WTC11 (cell line): ENCODE measurements around the gene EXPH5.

Experiments used
- FOXJ3 ChIP-seq: sonication (generic); formaldehyde crosslinking; IDR thresholded peaks from 2 replicates; pipeline ENCODE4 v1.9.0; 2021; ENCODE audit warnings: missing genetic modification reagents, mild to moderate bottlenecking, borderline replicate concordance
- JUN ChIP-seq: sonication (generic); formaldehyde crosslinking; IDR thresholded peaks from 2 replicates; pipeline ENCODE4 v1.8.0; 2023; ENCODE audit warnings: mild to moderate bottlenecking, missing genetic modification reagents
- KAT7 ChIP-seq: sonication (generic); formaldehyde crosslinking; IDR thresholded peaks from 2 replicates; pipeline ENCODE4 v1.8.1; 2023; ENCODE audit warnings: missing genetic modification reagents, mild to moderate bottlenecking, borderline replicate concordance
- TEAD4 ChIP-seq: sonication (generic); formaldehyde crosslinking; IDR thresholded peaks from 2 replicates; pipeline ENCODE4 v1.8.0; 2022; ENCODE audit warnings: mild to moderate bottlenecking, missing genetic modification reagents
- ZBTB21 ChIP-seq: sonication (generic); formaldehyde crosslinking; IDR thresholded peaks from 2 replicates; pipeline ENCODE4 v1.8.1; 2023; ENCODE audit warnings: mild to moderate bottlenecking, missing genetic modification reagents, borderline replicate concordance
- ZNF121 ChIP-seq: sonication (generic); formaldehyde crosslinking; IDR thresholded peaks from 2 replicates; pipeline ENCODE4 v1.8.0; 2023; ENCODE audit warnings: missing genetic modification reagents
- ZNF396 ChIP-seq: fragments of 250-450 bp; sonication (Bioruptor Pico); IDR thresholded peaks from 2 replicates; pipeline ENCODE4 v1.8.0; 2021; ENCODE audit warnings: mild to moderate bottlenecking, moderate library complexity, borderline replicate concordance
- TF ChIP-seq, protein P1 (sequence below): fragments of 200-600 bp; IDR thresholded peaks from 2 replicates; pipeline ENCODE4 v1.8.0; 2022; ENCODE audit warnings: antibody characterized with exemption
- TF ChIP-seq, protein P2 (sequence below): sonication (generic); formaldehyde crosslinking; IDR thresholded peaks from 2 replicates; pipeline ENCODE4 v1.8.0; 2022; ENCODE audit warnings: mild to moderate bottlenecking, missing genetic modification reagents
- TF ChIP-seq, protein P3 (sequence below): fragments of 250-450 bp; sonication (Bioruptor Pico); IDR thresholded peaks from 2 replicates; pipeline ENCODE4 v1.9.0; 2021; ENCODE audit warnings: mild to moderate bottlenecking, borderline replicate concordance
- TF ChIP-seq, protein P4 (sequence below): sonication (generic); formaldehyde crosslinking; IDR thresholded peaks from 2 replicates; pipeline ENCODE4 v1.8.0; 2022; ENCODE audit warnings: missing genetic modification reagents
- TF ChIP-seq, protein P5 (sequence below): sonication (generic); formaldehyde crosslinking; conservative IDR thresholded peaks from 2 replicates; pipeline ENCODE4 v1.8.1; 2022; ENCODE audit warnings: mild to moderate bottlenecking, missing genetic modification reagents
- TF ChIP-seq, protein P6 (sequence below): sonication (generic); formaldehyde crosslinking; IDR thresholded peaks from 2 replicates; pipeline ENCODE4 v1.8.1; 2022; ENCODE audit warnings: low read depth, missing genetic modification reagents, borderline replicate concordance
- TF ChIP-seq, protein P7 (sequence below): sonication (generic); formaldehyde crosslinking; IDR thresholded peaks from 2 replicates; pipeline ENCODE4 v1.8.1; 2023; ENCODE audit warnings: mild to moderate bottlenecking, missing genetic modification reagents, borderline replicate concordance

DNA sequence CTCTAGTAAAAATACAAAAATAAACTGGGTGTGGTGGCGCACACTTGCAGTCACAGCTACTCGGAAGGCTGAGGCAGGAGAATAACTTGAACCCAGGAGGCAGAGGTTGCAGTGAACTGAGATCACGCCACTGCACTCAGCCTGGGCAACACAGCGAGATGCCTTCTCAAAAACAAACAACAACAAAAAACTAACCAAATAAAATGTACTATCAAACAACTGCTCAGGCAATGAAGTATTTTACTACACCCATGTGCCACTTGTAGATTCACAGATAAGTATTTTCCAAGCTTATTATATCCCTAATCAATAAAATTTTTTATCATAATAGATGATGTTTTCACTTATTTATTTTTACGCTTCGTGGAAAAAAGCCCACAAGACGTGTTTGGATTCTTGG, 127.2 kb downstream of the EXPH5 start:
- TF ChIP-seq, protein P1, sequence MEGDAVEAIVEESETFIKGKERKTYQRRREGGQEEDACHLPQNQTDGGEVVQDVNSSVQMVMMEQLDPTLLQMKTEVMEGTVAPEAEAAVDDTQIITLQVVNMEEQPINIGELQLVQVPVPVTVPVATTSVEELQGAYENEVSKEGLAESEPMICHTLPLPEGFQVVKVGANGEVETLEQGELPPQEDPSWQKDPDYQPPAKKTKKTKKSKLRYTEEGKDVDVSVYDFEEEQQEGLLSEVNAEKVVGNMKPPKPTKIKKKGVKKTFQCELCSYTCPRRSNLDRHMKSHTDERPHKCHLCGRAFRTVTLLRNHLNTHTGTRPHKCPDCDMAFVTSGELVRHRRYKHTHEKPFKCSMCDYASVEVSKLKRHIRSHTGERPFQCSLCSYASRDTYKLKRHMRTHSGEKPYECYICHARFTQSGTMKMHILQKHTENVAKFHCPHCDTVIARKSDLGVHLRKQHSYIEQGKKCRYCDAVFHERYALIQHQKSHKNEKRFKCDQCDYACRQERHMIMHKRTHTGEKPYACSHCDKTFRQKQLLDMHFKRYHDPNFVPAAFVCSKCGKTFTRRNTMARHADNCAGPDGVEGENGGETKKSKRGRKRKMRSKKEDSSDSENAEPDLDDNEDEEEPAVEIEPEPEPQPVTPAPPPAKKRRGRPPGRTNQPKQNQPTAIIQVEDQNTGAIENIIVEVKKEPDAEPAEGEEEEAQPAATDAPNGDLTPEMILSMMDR = no peak
- TF ChIP-seq KAT7 (CRISPR knock-in tag) (no peak), ZNF396 (CRISPR knock-in tag) (no peak), ZBTB21 (CRISPR knock-in tag) (no peak), TEAD4 (no peak), FOXJ3 (CRISPR knock-in tag) (no peak), ZNF121 (no peak), JUN (CRISPR knock-in tag) (no peak)
- TF ChIP-seq, protein P2, sequence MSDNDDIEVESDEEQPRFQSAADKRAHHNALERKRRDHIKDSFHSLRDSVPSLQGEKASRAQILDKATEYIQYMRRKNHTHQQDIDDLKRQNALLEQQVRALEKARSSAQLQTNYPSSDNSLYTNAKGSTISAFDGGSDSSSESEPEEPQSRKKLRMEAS (CRISPR knock-in tag) = no peak
- TF ChIP-seq, protein P3, sequence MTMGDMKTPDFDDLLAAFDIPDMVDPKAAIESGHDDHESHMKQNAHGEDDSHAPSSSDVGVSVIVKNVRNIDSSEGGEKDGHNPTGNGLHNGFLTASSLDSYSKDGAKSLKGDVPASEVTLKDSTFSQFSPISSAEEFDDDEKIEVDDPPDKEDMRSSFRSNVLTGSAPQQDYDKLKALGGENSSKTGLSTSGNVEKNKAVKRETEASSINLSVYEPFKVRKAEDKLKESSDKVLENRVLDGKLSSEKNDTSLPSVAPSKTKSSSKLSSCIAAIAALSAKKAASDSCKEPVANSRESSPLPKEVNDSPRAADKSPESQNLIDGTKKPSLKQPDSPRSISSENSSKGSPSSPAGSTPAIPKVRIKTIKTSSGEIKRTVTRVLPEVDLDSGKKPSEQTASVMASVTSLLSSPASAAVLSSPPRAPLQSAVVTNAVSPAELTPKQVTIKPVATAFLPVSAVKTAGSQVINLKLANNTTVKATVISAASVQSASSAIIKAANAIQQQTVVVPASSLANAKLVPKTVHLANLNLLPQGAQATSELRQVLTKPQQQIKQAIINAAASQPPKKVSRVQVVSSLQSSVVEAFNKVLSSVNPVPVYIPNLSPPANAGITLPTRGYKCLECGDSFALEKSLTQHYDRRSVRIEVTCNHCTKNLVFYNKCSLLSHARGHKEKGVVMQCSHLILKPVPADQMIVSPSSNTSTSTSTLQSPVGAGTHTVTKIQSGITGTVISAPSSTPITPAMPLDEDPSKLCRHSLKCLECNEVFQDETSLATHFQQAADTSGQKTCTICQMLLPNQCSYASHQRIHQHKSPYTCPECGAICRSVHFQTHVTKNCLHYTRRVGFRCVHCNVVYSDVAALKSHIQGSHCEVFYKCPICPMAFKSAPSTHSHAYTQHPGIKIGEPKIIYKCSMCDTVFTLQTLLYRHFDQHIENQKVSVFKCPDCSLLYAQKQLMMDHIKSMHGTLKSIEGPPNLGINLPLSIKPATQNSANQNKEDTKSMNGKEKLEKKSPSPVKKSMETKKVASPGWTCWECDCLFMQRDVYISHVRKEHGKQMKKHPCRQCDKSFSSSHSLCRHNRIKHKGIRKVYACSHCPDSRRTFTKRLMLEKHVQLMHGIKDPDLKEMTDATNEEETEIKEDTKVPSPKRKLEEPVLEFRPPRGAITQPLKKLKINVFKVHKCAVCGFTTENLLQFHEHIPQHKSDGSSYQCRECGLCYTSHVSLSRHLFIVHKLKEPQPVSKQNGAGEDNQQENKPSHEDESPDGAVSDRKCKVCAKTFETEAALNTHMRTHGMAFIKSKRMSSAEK (CRISPR knock-in tag) = no peak
- TF ChIP-seq, protein P4, sequence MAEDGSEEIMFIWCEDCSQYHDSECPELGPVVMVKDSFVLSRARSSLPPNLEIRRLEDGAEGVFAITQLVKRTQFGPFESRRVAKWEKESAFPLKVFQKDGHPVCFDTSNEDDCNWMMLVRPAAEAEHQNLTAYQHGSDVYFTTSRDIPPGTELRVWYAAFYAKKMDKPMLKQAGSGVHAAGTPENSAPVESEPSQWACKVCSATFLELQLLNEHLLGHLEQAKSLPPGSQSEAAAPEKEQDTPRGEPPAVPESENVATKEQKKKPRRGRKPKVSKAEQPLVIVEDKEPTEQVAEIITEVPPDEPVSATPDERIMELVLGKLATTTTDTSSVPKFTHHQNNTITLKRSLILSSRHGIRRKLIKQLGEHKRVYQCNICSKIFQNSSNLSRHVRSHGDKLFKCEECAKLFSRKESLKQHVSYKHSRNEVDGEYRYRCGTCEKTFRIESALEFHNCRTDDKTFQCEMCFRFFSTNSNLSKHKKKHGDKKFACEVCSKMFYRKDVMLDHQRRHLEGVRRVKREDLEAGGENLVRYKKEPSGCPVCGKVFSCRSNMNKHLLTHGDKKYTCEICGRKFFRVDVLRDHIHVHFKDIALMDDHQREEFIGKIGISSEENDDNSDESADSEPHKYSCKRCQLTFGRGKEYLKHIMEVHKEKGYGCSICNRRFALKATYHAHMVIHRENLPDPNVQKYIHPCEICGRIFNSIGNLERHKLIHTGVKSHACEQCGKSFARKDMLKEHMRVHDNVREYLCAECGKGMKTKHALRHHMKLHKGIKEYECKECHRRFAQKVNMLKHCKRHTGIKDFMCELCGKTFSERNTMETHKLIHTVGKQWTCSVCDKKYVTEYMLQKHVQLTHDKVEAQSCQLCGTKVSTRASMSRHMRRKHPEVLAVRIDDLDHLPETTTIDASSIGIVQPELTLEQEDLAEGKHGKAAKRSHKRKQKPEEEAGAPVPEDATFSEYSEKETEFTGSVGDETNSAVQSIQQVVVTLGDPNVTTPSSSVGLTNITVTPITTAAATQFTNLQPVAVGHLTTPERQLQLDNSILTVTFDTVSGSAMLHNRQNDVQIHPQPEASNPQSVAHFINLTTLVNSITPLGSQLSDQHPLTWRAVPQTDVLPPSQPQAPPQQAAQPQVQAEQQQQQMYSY = no peak
- TF ChIP-seq, protein P5, sequence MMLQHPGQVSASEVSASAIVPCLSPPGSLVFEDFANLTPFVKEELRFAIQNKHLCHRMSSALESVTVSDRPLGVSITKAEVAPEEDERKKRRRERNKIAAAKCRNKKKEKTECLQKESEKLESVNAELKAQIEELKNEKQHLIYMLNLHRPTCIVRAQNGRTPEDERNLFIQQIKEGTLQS = no peak
- TF ChIP-seq, protein P6, sequence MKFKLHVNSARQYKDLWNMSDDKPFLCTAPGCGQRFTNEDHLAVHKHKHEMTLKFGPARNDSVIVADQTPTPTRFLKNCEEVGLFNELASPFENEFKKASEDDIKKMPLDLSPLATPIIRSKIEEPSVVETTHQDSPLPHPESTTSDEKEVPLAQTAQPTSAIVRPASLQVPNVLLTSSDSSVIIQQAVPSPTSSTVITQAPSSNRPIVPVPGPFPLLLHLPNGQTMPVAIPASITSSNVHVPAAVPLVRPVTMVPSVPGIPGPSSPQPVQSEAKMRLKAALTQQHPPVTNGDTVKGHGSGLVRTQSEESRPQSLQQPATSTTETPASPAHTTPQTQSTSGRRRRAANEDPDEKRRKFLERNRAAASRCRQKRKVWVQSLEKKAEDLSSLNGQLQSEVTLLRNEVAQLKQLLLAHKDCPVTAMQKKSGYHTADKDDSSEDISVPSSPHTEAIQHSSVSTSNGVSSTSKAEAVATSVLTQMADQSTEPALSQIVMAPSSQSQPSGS (CRISPR knock-in tag) = no peak
- TF ChIP-seq, protein P7, sequence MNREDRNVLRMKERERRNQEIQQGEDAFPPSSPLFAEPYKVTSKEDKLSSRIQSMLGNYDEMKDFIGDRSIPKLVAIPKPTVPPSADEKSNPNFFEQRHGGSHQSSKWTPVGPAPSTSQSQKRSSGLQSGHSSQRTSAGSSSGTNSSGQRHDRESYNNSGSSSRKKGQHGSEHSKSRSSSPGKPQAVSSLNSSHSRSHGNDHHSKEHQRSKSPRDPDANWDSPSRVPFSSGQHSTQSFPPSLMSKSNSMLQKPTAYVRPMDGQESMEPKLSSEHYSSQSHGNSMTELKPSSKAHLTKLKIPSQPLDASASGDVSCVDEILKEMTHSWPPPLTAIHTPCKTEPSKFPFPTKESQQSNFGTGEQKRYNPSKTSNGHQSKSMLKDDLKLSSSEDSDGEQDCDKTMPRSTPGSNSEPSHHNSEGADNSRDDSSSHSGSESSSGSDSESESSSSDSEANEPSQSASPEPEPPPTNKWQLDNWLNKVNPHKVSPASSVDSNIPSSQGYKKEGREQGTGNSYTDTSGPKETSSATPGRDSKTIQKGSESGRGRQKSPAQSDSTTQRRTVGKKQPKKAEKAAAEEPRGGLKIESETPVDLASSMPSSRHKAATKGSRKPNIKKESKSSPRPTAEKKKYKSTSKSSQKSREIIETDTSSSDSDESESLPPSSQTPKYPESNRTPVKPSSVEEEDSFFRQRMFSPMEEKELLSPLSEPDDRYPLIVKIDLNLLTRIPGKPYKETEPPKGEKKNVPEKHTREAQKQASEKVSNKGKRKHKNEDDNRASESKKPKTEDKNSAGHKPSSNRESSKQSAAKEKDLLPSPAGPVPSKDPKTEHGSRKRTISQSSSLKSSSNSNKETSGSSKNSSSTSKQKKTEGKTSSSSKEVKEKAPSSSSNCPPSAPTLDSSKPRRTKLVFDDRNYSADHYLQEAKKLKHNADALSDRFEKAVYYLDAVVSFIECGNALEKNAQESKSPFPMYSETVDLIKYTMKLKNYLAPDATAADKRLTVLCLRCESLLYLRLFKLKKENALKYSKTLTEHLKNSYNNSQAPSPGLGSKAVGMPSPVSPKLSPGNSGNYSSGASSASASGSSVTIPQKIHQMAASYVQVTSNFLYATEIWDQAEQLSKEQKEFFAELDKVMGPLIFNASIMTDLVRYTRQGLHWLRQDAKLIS = no peak
